HEK293 (cell line): ENCODE data around the gene WBP4.

Experiments
- BCL11A ChIP-seq: fragments of 450-650 bp; formaldehyde crosslinking; IDR thresholded peaks from 2 replicates; pipeline ENCODE4 v1.5.1; 2016; ENCODE audit warnings: low read depth, missing biosample characterization, missing genetic modification characterization
- REPIN1 ChIP-seq: fragments of 450-650 bp; formaldehyde crosslinking; IDR thresholded peaks from 2 replicates; pipeline ENCODE4 v1.5.1; 2017; ENCODE audit warnings: missing biosample characterization, missing genetic modification characterization, low read depth
- ZEB2 ChIP-seq: fragments of 450-650 bp; formaldehyde crosslinking; IDR thresholded peaks from 2 replicates; pipeline ENCODE4 v1.5.1; 2016; ENCODE audit warnings: missing biosample characterization, missing genetic modification characterization
- ZNF24 ChIP-seq: fragments of 450-650 bp; formaldehyde crosslinking; IDR thresholded peaks from 2 replicates; pipeline ENCODE4 v1.5.1; 2016; ENCODE audit warnings: missing biosample characterization, missing genetic modification characterization
- ZNF341 ChIP-seq: fragments of 450-650 bp; formaldehyde crosslinking; IDR thresholded peaks from 2 replicates; pipeline ENCODE4; 2016; ENCODE audit warnings: low read depth, missing biosample characterization, missing genetic modification characterization
- ZNF596 ChIP-seq: fragments of 450-650 bp; IDR thresholded peaks from 2 replicates; pipeline ENCODE4 v1.5.0; 2018; ENCODE audit warnings: missing biosample characterization, mild to moderate bottlenecking, missing genetic modification characterization, moderate library complexity
- ZNF747 ChIP-seq: fragments of 450-650 bp; formaldehyde crosslinking; IDR thresholded peaks from 2 replicates; pipeline ENCODE4 v1.5.1; 2016; ENCODE audit warnings: missing biosample characterization, missing genetic modification characterization
- TF ChIP-seq, protein P1 (sequence below): fragments of 450-650 bp; formaldehyde crosslinking; IDR thresholded peaks from 2 replicates; pipeline ENCODE4 v1.5.1; 2016; ENCODE audit warnings: missing biosample characterization, missing genetic modification characterization

DNA sequence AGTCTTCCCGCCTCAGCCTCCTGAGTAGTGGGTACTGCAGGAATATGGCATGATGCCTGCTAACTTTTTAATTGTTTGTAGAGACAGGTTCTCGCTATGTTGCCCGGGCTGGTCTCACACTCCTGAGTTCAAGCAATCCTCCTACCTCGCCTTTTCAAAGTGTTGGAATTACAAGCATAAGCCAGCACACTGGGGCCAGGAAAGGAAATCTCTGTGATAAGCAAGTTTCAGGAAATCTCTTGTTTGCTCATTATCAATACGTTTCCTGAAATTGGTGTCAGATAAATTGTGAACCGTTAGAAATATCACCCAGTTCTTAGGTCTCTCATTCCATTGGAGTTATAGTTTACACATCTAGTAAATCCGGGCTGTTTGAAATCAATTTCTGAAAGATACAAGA is 14.2 kb downstream of the WBP4 start:
- TF ChIP-seq ZNF596 (tag by site-specific recombination) = no peak
- TF ChIP-seq, protein P1, sequence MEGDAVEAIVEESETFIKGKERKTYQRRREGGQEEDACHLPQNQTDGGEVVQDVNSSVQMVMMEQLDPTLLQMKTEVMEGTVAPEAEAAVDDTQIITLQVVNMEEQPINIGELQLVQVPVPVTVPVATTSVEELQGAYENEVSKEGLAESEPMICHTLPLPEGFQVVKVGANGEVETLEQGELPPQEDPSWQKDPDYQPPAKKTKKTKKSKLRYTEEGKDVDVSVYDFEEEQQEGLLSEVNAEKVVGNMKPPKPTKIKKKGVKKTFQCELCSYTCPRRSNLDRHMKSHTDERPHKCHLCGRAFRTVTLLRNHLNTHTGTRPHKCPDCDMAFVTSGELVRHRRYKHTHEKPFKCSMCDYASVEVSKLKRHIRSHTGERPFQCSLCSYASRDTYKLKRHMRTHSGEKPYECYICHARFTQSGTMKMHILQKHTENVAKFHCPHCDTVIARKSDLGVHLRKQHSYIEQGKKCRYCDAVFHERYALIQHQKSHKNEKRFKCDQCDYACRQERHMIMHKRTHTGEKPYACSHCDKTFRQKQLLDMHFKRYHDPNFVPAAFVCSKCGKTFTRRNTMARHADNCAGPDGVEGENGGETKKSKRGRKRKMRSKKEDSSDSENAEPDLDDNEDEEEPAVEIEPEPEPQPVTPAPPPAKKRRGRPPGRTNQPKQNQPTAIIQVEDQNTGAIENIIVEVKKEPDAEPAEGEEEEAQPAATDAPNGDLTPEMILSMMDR = no peak
- TF ChIP-seq ZNF24 (tag by site-specific recombination) = no peak
- no peak for TF ChIP-seq ZEB2 (tag by site-specific recombination)
- TF ChIP-seq BCL11A (tag by site-specific recombination) = no peak
- TF ChIP-seq REPIN1 = no peak
- TF ChIP-seq ZNF747 (tag by site-specific recombination) = no peak
- no peak for TF ChIP-seq ZNF341 (tag by site-specific recombination)
